OCI-LY7 (cell line): ENCODE data around the gene PRTN3. TPM values are rescaled to one million over a fixed set of nuclear protein-coding genes. Genes with fewer than 3 reads are reported as not detected.

ENCODE experiments used
- BruUV-seq: library from RNA; stranded (reverse); fragments of 400-500 nt; replicated peaks from 2 replicates; lab custom pipeline; 2021; lab: Mats Ljungman, UMichigan
- CTCF ChIA-PET: fragments of 300-600 bp; sonication (Branson Sonifier 250); formaldehyde crosslinking; loops from one replicate; lab custom pipeline; 2022; ENCODE audit warnings: antibody characterized with exemption; ENCODE audit not compliant: unreplicated experiment; lab: Charles Lee
- POLR2A ChIA-PET: fragments of 300-600 bp; sonication (Branson Sonifier 250); formaldehyde crosslinking; loops from one replicate; lab custom pipeline; 2022; ENCODE audit warnings: antibody characterized with exemption; lab: Charles Lee
- DNase-seq: peaks from one replicate; pipeline ENCODE4 v3.0.0-alpha.2; 2015; ENCODE audit warnings: low spot score
- H2AFZ ChIP-seq: fragments of 200-600 bp; sonication (generic), shearing (Covaris generic); 2 replicates; pipeline ENCODE4 v1.6.1; 2014; ENCODE audit warnings: mild to moderate bottlenecking, antibody characterized with exemption, low read length, moderate library complexity
- H3K27ac ChIP-seq: fragments of 200-600 bp; sonication (generic); 2 replicates; pipeline ENCODE4 v1.5.1; 2014; ENCODE audit warnings: mixed run types, low read depth, mild to moderate bottlenecking, moderate library complexity, low read length, inconsistent platforms; ENCODE audit not compliant: poor library complexity, severe bottlenecking
- H3K36me3 ChIP-seq: fragments of 200-600 bp; sonication (generic); 2 replicates; pipeline ENCODE4 v1.6.1; 2014; ENCODE audit warnings: mild to moderate bottlenecking, antibody characterized with exemption, low read length, moderate library complexity, mixed read lengths; ENCODE audit not compliant: insufficient read depth
- H3K4me1 ChIP-seq: fragments of 200-600 bp; sonication (generic); 2 replicates; pipeline ENCODE4 v1.5.1; 2014; ENCODE audit warnings: mild to moderate bottlenecking, low read length; ENCODE audit not compliant: insufficient read depth, poor library complexity, severe bottlenecking
- H3K4me2 ChIP-seq: fragments of 200-600 bp; sonication (generic); 2 replicates; pipeline ENCODE4 v1.6.1; 2014; ENCODE audit warnings: mild to moderate bottlenecking, low read length
- H3K4me3 ChIP-seq: fragments of 200-600 bp; sonication (generic); 2 replicates; pipeline ENCODE4 v1.5.1; 2014; ENCODE audit warnings: mild to moderate bottlenecking, low read depth, low read length; ENCODE audit not compliant: poor library complexity, severe bottlenecking
- H3K79me2 ChIP-seq: fragments of 200-600 bp; sonication (generic); 2 replicates; pipeline ENCODE4 v1.6.1; 2016; ENCODE audit warnings: low read depth, mild to moderate bottlenecking, low read length, moderate library complexity, mixed read lengths; ENCODE audit not compliant: insufficient read depth
- H3K9me2 ChIP-seq: fragments of 200-600 bp; sonication (generic); 2 replicates; pipeline ENCODE4 v1.6.1; 2016; ENCODE audit warnings: mild to moderate bottlenecking, low read length, mixed read lengths; ENCODE audit not compliant: insufficient read depth
- H3K9me3 ChIP-seq: fragments of 200-600 bp; sonication (generic); 2 replicates; pipeline ENCODE4 v1.6.1; 2014; ENCODE audit warnings: mild to moderate bottlenecking, mixed run types, low read length, mixed read lengths
- H4K20me1 ChIP-seq: fragments of 200-600 bp; sonication (generic); 2 replicates; pipeline ENCODE4 v1.6.1; 2014; ENCODE audit warnings: mild to moderate bottlenecking, antibody characterized with exemption, low read length, moderate library complexity, mixed read lengths; ENCODE audit not compliant: insufficient read depth
- EZH2phosphoT487 ChIP-seq: fragments of 200-600 bp; sonication (generic); IDR thresholded peaks from 2 replicates; pipeline ENCODE4 v1.6.1; 2018; ENCODE audit warnings: low read depth, borderline replicate concordance, mild to moderate bottlenecking, mixed run types, antibody characterized with exemption, low read length, moderate library complexity, mixed read lengths
- intact Hi-C: fragments of 100-400 bp; cut with micrococcal nuclease; formaldehyde crosslinking; loops from one replicate; pipeline ENCODE4 v1.10.0; 2022; ENCODE audit not compliant: unreplicated experiment
- total RNA-seq, 2 experiments: library from RNA; depleted of rRNA in 1 of 2; stranded (reverse); fragments of >200 nt in 1 of 2; shearing (Covaris generic) in 1 of 2; gene quantifications; 2 replicates each; pipeline ENCODE4 v1.2.3, GENCODE V29; 2014 to 2022
- TF ChIP-seq, protein P1 (sequence below): fragments of 200-600 bp; sonication (generic); conservative IDR thresholded peaks from 2 replicates; pipeline ENCODE4 v1.5.1; 2014; ENCODE audit warnings: mild to moderate bottlenecking, antibody characterized with exemption, low read length, moderate library complexity, mixed read lengths

The PRTN3 gene
- total RNA-seq, 2 experiments from 2014 or later, result not detected

GRCh38 chr19:867855-868457, 27.2 kb downstream of the PRTN3 start:
- H3K4me3 ChIP-seq, result no peak overlapping the region
- no peaks in the 10 kb centered on the region for H4K20me1 ChIP-seq
- no peak overlapping the region for H3K27ac ChIP-seq
- no peaks in the 10 kb centered on the region for H3K79me2 ChIP-seq
- POLR2A ChIA-PET, result no interaction called here
- DNase-seq, result no peak
- H3K9me3 ChIP-seq, result no peaks in the 10 kb centered on the region
- no peak overlapping the region for H3K4me2 ChIP-seq
- H3K36me3 ChIP-seq, result peaks cover 20% of the 10 kb centered on the region; the same call in 1 of the 2 replicates
- H3K4me1 ChIP-seq, result peaks cover 32% of the 10 kb centered on the region
- no peaks in the 10 kb centered on the region for H3K9me2 ChIP-seq
- CTCF ChIA-PET, result no interaction called here
- intact Hi-C loops, result no loop called here
- BruUV-seq, result no TSS peak
- TF ChIP-seq EZH2phosphoT487, result no peak
- TF ChIP-seq, protein P1, sequence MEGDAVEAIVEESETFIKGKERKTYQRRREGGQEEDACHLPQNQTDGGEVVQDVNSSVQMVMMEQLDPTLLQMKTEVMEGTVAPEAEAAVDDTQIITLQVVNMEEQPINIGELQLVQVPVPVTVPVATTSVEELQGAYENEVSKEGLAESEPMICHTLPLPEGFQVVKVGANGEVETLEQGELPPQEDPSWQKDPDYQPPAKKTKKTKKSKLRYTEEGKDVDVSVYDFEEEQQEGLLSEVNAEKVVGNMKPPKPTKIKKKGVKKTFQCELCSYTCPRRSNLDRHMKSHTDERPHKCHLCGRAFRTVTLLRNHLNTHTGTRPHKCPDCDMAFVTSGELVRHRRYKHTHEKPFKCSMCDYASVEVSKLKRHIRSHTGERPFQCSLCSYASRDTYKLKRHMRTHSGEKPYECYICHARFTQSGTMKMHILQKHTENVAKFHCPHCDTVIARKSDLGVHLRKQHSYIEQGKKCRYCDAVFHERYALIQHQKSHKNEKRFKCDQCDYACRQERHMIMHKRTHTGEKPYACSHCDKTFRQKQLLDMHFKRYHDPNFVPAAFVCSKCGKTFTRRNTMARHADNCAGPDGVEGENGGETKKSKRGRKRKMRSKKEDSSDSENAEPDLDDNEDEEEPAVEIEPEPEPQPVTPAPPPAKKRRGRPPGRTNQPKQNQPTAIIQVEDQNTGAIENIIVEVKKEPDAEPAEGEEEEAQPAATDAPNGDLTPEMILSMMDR, result no peak
- no peak overlapping the region for H2AFZ ChIP-seq

GRCh38 chr19:868458-869244, 27.9 kb downstream of the PRTN3 start:
- no TSS peak for BruUV-seq
- Histone ChIP-seq H3K4me3 (no peak overlapping the region), H2AFZ (no peak overlapping the region), H3K36me3 (peaks cover 20% of the 10 kb centered on the region; the same call in 1 of the 2 replicates), H3K4me1 (peaks cover 26% of the 10 kb centered on the region), H4K20me1 (no peaks in the 10 kb centered on the region), H3K9me3 (no peaks in the 10 kb centered on the region), H3K4me2 (no peak overlapping the region), H3K79me2 (no peaks in the 10 kb centered on the region), H3K9me2 (no peaks in the 10 kb centered on the region), H3K27ac (no peak overlapping the region)
- ChIA-PET CTCF (no interaction called here), POLR2A (no interaction called here)
- no peak for TF ChIP-seq EZH2phosphoT487
- TF ChIP-seq, protein P1, result no peak
- no peak for DNase-seq
- intact Hi-C loops, result no loop called here
